ENCODE results near the gene DLAT. TPM values are rescaled to one million over a fixed set of nuclear protein-coding genes. Genes with fewer than 3 reads are reported as not detected.

DLAT gene
- total RNA-seq, 1 experiment from 2014 or later, result 68.1 TPM

DNA sequence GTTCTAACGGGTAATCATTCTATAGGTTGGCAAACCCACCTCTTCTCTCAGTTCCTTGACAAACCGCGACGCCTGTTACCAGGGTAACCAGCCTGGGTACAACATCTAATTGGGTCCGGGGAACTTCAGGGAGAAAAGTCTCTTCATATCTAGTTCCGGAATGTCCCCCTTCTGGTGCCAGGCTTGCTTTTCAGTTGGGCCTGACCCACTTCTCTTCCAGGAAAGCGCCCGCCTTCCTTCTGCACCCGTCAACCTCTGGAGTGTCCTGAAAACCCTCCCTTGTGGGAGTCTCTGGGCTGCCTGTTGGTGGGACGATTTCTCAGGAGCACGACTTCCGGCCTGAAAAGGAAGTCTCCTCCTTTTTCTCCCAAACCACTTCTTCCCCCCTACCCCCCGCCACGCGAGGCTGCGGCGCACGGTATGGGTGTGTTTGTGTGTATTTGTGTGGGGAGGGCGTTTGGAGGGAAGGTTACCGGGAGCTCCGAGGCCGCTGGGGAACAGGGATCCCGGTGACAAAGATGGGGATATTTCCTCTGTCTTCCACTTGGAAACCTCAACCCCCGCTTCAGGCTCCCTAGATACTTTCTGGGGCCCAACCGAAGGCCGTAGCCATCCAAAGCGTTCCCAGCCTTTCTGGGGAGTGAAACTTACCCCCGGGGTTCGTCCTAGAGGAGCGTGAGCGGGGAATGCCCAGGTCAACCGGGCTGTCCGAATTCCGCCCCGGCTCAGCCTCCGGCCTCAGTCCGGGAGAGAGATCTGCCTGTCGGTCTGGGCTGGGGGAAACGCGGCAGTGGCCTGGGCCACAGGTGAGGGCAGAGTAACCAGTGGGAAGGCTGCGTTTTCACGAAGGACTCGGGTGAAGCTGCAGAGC is 49.0 kb downstream of the DLAT start, which contains the start of the genes NKAPD1 and PIH1D2 (continued):
- TF ChIP-seq, protein P1, sequence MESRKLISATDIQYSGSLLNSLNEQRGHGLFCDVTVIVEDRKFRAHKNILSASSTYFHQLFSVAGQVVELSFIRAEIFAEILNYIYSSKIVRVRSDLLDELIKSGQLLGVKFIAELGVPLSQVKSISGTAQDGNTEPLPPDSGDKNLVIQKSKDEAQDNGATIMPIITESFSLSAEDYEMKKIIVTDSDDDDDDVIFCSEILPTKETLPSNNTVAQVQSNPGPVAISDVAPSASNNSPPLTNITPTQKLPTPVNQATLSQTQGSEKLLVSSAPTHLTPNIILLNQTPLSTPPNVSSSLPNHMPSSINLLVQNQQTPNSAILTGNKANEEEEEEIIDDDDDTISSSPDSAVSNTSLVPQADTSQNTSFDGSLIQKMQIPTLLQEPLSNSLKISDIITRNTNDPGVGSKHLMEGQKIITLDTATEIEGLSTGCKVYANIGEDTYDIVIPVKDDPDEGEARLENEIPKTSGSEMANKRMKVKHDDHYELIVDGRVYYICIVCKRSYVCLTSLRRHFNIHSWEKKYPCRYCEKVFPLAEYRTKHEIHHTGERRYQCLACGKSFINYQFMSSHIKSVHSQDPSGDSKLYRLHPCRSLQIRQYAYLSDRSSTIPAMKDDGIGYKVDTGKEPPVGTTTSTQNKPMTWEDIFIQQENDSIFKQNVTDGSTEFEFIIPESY (IDR thresholded peaks at IDR 0.05; ENCODE audit: extremely low read depth, insufficient replicate concordance, low read length), result no peak
- TF ChIP-seq ZFX (IDR thresholded peaks at IDR 0.05) (peak; percentile 68), YY1 (IDR thresholded peaks at IDR 0.05; ENCODE audit: extremely low read depth, insufficient replicate concordance, low read depth, low read length) (peak; percentile 9), EZH2phosphoT487 (IDR thresholded peaks at IDR 0.05; ENCODE audit: borderline replicate concordance) (no peak), RAD21 (IDR thresholded peaks at IDR 0.05; ENCODE audit: low read depth) (no peak), POLR2A (IDR thresholded peaks at IDR 0.05; ENCODE audit: borderline replicate concordance, extremely low read depth, insufficient read depth, insufficient read length) (peak; percentile 61), FOSL1 (IDR thresholded peaks at IDR 0.05; ENCODE audit: low read depth) (no peak), EZH2 (IDR thresholded peaks at IDR 0.05) (no peak), JUND (IDR thresholded peaks at IDR 0.05) (no peak), ELF1 (IDR thresholded peaks at IDR 0.05; ENCODE audit: borderline replicate concordance, low read depth) (peak; percentile 41; the same call in 1 of the 2 replicates)
- TF ChIP-seq, protein P2, sequence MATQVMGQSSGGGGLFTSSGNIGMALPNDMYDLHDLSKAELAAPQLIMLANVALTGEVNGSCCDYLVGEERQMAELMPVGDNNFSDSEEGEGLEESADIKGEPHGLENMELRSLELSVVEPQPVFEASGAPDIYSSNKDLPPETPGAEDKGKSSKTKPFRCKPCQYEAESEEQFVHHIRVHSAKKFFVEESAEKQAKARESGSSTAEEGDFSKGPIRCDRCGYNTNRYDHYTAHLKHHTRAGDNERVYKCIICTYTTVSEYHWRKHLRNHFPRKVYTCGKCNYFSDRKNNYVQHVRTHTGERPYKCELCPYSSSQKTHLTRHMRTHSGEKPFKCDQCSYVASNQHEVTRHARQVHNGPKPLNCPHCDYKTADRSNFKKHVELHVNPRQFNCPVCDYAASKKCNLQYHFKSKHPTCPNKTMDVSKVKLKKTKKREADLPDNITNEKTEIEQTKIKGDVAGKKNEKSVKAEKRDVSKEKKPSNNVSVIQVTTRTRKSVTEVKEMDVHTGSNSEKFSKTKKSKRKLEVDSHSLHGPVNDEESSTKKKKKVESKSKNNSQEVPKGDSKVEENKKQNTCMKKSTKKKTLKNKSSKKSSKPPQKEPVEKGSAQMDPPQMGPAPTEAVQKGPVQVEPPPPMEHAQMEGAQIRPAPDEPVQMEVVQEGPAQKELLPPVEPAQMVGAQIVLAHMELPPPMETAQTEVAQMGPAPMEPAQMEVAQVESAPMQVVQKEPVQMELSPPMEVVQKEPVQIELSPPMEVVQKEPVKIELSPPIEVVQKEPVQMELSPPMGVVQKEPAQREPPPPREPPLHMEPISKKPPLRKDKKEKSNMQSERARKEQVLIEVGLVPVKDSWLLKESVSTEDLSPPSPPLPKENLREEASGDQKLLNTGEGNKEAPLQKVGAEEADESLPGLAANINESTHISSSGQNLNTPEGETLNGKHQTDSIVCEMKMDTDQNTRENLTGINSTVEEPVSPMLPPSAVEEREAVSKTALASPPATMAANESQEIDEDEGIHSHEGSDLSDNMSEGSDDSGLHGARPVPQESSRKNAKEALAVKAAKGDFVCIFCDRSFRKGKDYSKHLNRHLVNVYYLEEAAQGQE (IDR thresholded peaks at IDR 0.05; ENCODE audit: low read depth), result no peak

All from HCT116 (cell line).